ENCODE data around the gene HPGDS.

DNA sequence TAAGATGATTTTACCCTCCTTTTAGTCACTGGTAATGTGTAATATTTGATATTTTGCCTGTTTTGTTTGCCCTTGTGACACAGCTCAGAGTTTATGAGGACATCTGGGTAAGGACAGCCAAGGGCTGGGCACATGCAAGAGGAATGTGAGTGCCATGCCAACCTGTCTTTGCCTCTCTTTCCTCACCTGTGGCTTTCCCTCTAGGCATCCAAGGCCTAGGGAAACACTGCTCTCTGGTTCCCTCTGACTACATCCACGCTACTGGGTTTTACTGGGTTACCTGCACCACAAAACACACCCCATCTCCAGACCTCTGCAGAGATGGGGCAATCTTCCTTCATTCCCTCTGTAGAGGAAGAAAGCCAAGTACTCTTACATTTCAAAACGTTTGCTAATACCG, 7.7 kb downstream of the HPGDS start:
- TF ChIP-seq, protein P1, sequence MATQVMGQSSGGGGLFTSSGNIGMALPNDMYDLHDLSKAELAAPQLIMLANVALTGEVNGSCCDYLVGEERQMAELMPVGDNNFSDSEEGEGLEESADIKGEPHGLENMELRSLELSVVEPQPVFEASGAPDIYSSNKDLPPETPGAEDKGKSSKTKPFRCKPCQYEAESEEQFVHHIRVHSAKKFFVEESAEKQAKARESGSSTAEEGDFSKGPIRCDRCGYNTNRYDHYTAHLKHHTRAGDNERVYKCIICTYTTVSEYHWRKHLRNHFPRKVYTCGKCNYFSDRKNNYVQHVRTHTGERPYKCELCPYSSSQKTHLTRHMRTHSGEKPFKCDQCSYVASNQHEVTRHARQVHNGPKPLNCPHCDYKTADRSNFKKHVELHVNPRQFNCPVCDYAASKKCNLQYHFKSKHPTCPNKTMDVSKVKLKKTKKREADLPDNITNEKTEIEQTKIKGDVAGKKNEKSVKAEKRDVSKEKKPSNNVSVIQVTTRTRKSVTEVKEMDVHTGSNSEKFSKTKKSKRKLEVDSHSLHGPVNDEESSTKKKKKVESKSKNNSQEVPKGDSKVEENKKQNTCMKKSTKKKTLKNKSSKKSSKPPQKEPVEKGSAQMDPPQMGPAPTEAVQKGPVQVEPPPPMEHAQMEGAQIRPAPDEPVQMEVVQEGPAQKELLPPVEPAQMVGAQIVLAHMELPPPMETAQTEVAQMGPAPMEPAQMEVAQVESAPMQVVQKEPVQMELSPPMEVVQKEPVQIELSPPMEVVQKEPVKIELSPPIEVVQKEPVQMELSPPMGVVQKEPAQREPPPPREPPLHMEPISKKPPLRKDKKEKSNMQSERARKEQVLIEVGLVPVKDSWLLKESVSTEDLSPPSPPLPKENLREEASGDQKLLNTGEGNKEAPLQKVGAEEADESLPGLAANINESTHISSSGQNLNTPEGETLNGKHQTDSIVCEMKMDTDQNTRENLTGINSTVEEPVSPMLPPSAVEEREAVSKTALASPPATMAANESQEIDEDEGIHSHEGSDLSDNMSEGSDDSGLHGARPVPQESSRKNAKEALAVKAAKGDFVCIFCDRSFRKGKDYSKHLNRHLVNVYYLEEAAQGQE (IDR thresholded peaks at IDR 0.05; ENCODE audit: unreplicated experiment) = no peak
- TF ChIP-seq EZH2 (IDR thresholded peaks at IDR 0.05; ENCODE audit: low read depth, unreplicated experiment) (no peak), EZH2phosphoT487 (IDR thresholded peaks at IDR 0.05; ENCODE audit: unreplicated experiment) (no peak)
- TF ChIP-seq, protein P2, sequence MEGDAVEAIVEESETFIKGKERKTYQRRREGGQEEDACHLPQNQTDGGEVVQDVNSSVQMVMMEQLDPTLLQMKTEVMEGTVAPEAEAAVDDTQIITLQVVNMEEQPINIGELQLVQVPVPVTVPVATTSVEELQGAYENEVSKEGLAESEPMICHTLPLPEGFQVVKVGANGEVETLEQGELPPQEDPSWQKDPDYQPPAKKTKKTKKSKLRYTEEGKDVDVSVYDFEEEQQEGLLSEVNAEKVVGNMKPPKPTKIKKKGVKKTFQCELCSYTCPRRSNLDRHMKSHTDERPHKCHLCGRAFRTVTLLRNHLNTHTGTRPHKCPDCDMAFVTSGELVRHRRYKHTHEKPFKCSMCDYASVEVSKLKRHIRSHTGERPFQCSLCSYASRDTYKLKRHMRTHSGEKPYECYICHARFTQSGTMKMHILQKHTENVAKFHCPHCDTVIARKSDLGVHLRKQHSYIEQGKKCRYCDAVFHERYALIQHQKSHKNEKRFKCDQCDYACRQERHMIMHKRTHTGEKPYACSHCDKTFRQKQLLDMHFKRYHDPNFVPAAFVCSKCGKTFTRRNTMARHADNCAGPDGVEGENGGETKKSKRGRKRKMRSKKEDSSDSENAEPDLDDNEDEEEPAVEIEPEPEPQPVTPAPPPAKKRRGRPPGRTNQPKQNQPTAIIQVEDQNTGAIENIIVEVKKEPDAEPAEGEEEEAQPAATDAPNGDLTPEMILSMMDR (conservative IDR thresholded peaks at IDR 0.05; ENCODE audit: low read depth in 2 of 2) = no peak

Data from GM23338 (cell line).